ENCODE data around the gene SNTB2.

Gene SNTB2

GRCh38 chr16:69319826-69320739 lies 133.1 kb downstream of the SNTB2 start:
- no peak for DNase-seq (ENCODE audit: extremely low read depth, low read depth)

GRCh38 chr16:69320740-69321073 lies 133.7 kb downstream of the SNTB2 start:
- no peak for DNase-seq (ENCODE audit: extremely low read depth, low read depth)
- TF ChIP-seq CTCF (IDR thresholded peaks at IDR 0.05; ENCODE audit: low read depth, low read length, missing control alignments), result no peak
- no peak overlapping the region for H3K4me3 ChIP-seq (replicated peaks; ENCODE audit: low read depth, low read length)

More at GRCh38 chr16:69319826-69320739, 133.1 kb downstream of the SNTB2 start:
- no peak overlapping the region for H3K4me3 ChIP-seq (replicated peaks; ENCODE audit: low read depth, low read length)
- no peak for TF ChIP-seq CTCF (IDR thresholded peaks at IDR 0.05; ENCODE audit: low read depth, low read length, missing control alignments)

- no peak overlapping the region for H3K4me3 ChIP-seq (replicated peaks; ENCODE audit: low read depth, low read length)
- no peak for DNase-seq (ENCODE audit: extremely low read depth, low read depth)
- no peak for TF ChIP-seq CTCF (IDR thresholded peaks at IDR 0.05; ENCODE audit: low read depth, low read length, missing control alignments)
These were observed 134.1 kb downstream of the SNTB2 start for GRCh38 chr16:69321080-69321479.

- no peak for TF ChIP-seq CTCF (IDR thresholded peaks at IDR 0.05; ENCODE audit: low read depth, low read length, missing control alignments)
- H3K4me3 ChIP-seq (replicated peaks; ENCODE audit: low read depth, low read length), result no peak overlapping the region
- DNase-seq (ENCODE audit: extremely low read depth, low read depth), result no peak
These were observed 135.4 kb downstream of the SNTB2 start for GRCh38 chr16:69322343-69322742.

GRCh38 chr16:69323415-69323814 lies 136.5 kb downstream of the SNTB2 start:
- H3K4me3 ChIP-seq (replicated peaks; ENCODE audit: low read depth, low read length), result no peak overlapping the region
- no peak for TF ChIP-seq CTCF (IDR thresholded peaks at IDR 0.05; ENCODE audit: low read depth, low read length, missing control alignments)
- DNase-seq (ENCODE audit: extremely low read depth, low read depth), result no peak

- no peak for TF ChIP-seq CTCF (IDR thresholded peaks at IDR 0.05; ENCODE audit: low read depth, low read length, missing control alignments)
- no peak overlapping the region for H3K4me3 ChIP-seq (replicated peaks; ENCODE audit: low read depth, low read length)
- DNase-seq (ENCODE audit: extremely low read depth, low read depth), result no peak
These were observed 137.1 kb downstream of the SNTB2 start for GRCh38 chr16:69324013-69324531.

Measured in HFF-Myc (cell line).